ENCODE measurements around the gene TM9SF4. TPM values are rescaled to one million over a fixed set of nuclear protein-coding genes. Genes with fewer than 3 reads are reported as not detected.

Gene TM9SF4
- polyA plus RNA-seq, 3 donors: 49.7 to 78.5 (median 78.3) TPM

GRCh38 chr20:32184961-32185603, 75.6 kb downstream of the TM9SF4 start:
- no peaks in the 10 kb centered on the region for H4K20me1 ChIP-seq (ENCODE audit: insufficient read depth, low read length)
- 94% methylated on average over 8 of the region's 10 CpGs for WGBS (ENCODE audit: insufficient coverage)
- no peak overlapping the region for H3K4me2 ChIP-seq (replicated peaks; ENCODE audit: extremely low read depth, low read length, poor library complexity, severe bottlenecking)
- no peaks in the 10 kb centered on the region for H3K79me2 ChIP-seq (ENCODE audit: insufficient read depth, low read length)
- no peaks in the 10 kb centered on the region for H3K9me3 ChIP-seq (replicated peaks in 1 of 2; ENCODE audit: control insufficient read depth in 1 of 2, insufficient read depth in 1 of 2, low read length in 2 of 2)
- H3K4me3 ChIP-seq (replicated peaks in 1 of 3; ENCODE audit: low read depth in 2 of 3, low read length in 3 of 3): no peak overlapping the region
- no peaks in the 10 kb centered on the region for H3K36me3 ChIP-seq (replicated peaks in 1 of 2; ENCODE audit: control insufficient read depth in 1 of 2, insufficient read depth in 2 of 2, low read length in 2 of 2)
- H3K36me3 Mint-ChIP-seq: peaks cover 2 to 6% of the 10 kb centered on the region in 2 donors
- H3K27me3 ChIP-seq (ENCODE audit: control insufficient read depth in 2 of 2, insufficient read depth in 2 of 2, low read length in 2 of 2): no peaks in the 10 kb centered on the region
- no peak for DNase-seq
- H3K27me3 Mint-ChIP-seq (ENCODE audit: low read depth in 3 of 3): peaks cover 2 to 7% (median 6%) of the 10 kb centered on the region in 3 donors
- H3K9me3 Mint-ChIP-seq: peaks cover 0 to 3% (median 0%) of the 10 kb centered on the region in 7 donors
- no peak overlapping the region for H3K4me3 Mint-ChIP-seq
- intact Hi-C loops (cut with micrococcal nuclease): no loop called here
- no peak overlapping the region for H3K9ac ChIP-seq (ENCODE audit: insufficient read depth, low read length, poor library complexity, severe bottlenecking)
- TF ChIP-seq, protein P1, sequence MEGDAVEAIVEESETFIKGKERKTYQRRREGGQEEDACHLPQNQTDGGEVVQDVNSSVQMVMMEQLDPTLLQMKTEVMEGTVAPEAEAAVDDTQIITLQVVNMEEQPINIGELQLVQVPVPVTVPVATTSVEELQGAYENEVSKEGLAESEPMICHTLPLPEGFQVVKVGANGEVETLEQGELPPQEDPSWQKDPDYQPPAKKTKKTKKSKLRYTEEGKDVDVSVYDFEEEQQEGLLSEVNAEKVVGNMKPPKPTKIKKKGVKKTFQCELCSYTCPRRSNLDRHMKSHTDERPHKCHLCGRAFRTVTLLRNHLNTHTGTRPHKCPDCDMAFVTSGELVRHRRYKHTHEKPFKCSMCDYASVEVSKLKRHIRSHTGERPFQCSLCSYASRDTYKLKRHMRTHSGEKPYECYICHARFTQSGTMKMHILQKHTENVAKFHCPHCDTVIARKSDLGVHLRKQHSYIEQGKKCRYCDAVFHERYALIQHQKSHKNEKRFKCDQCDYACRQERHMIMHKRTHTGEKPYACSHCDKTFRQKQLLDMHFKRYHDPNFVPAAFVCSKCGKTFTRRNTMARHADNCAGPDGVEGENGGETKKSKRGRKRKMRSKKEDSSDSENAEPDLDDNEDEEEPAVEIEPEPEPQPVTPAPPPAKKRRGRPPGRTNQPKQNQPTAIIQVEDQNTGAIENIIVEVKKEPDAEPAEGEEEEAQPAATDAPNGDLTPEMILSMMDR (IDR thresholded peaks at IDR 0.05): no peak
- peaks cover 6 to 11% of the 10 kb centered on the region in 2 donors for H3K4me1 ChIP-seq (ENCODE audit: control insufficient read depth in 1 of 2, insufficient read depth in 2 of 2, low read length in 2 of 2)
- peaks cover 12% of the 10 kb centered on the region for H3K4me1 Mint-ChIP-seq
- H2AFZ ChIP-seq (ENCODE audit: insufficient read depth, low read depth, low read length, poor library complexity, severe bottlenecking): no peak overlapping the region
- no peak overlapping the region for H3K27ac ChIP-seq (ENCODE audit: low read depth in 1 of 2, low read length in 2 of 2)
- H3K27ac Mint-ChIP-seq: peak overlapping the region in 1 of 7 donors; percentile 21

- no peak for DNase-seq
- intact Hi-C loops (cut with micrococcal nuclease): no loop called here
- no peak overlapping the region for H3K4me3 Mint-ChIP-seq
These were observed 77.0 kb downstream of the TM9SF4 start for GRCh38 chr20:32186506-32186905.

More at GRCh38 chr20:32186506-32186905, 77.0 kb downstream of the TM9SF4 start:
- Histone ChIP-seq H2AFZ (ENCODE audit: insufficient read depth, low read depth, low read length, poor library complexity, severe bottlenecking) (no peak overlapping the region), H3K27me3 (ENCODE audit: control insufficient read depth in 2 of 2, insufficient read depth in 2 of 2, low read length in 2 of 2) (no peaks in the 10 kb centered on the region), H3K79me2 (ENCODE audit: insufficient read depth, low read length) (no peaks in the 10 kb centered on the region), H3K9me3 (replicated peaks in 1 of 2; ENCODE audit: control insufficient read depth in 1 of 2, insufficient read depth in 1 of 2, low read length in 2 of 2) (no peaks in the 10 kb centered on the region), H3K4me3 (replicated peaks in 1 of 3; ENCODE audit: low read depth in 2 of 3, low read length in 3 of 3) (no peak overlapping the region), H3K27ac (ENCODE audit: low read depth in 1 of 2, low read length in 2 of 2) (no peak overlapping the region), H3K9ac (ENCODE audit: insufficient read depth, low read length, poor library complexity, severe bottlenecking) (no peak overlapping the region), H4K20me1 (ENCODE audit: insufficient read depth, low read length) (peaks cover 6% of the 10 kb centered on the region), H3K4me2 (replicated peaks; ENCODE audit: extremely low read depth, low read length, poor library complexity, severe bottlenecking) (no peak overlapping the region), H3K36me3 (replicated peaks in 1 of 2; ENCODE audit: control insufficient read depth in 1 of 2, insufficient read depth in 2 of 2, low read length in 2 of 2) (no peaks in the 10 kb centered on the region), H3K4me1 (ENCODE audit: control insufficient read depth in 1 of 2, insufficient read depth in 2 of 2, low read length in 2 of 2) (peaks cover 16 to 21% of the 10 kb centered on the region in 2 donors)
- Mint-ChIP-seq H3K36me3 (peaks cover 5 to 6% of the 10 kb centered on the region in 2 donors), H3K27me3 (ENCODE audit: low read depth in 3 of 3) (peaks cover 4 to 6% (median 6%) of the 10 kb centered on the region in 3 donors), H3K4me1 (peaks cover 21% of the 10 kb centered on the region), H3K27ac (no peak overlapping the region), H3K9me3 (peaks cover 0 to 3% (median 0%) of the 10 kb centered on the region in 7 donors)
- TF ChIP-seq, protein P1 (IDR thresholded peaks at IDR 0.05): no peak
- WGBS (ENCODE audit: insufficient coverage): no CpG with 5 or more reads among the region's 1 CpG
